Peyer's patch (tissue), 4 donors: ENCODE results near the gene MCMBP. TPM values are rescaled to one million over a fixed set of nuclear protein-coding genes. Genes with fewer than 3 reads are reported as not detected.

ENCODE experiments used
- DNase-seq, 3 donors: peaks; one replicate each; pipeline ENCODE4 v3.0.0-alpha.2; 2017 to 2019
- H3K27ac ChIP-seq, 4 donors: fragments of 200-600 bp; sonication (generic); one replicate each; pipeline ENCODE4 v1.5.1; 2016 to 2019
- H3K27me3 ChIP-seq, 2 donors: fragments of 200-600 bp; sonication (generic); one replicate each; pipeline ENCODE4 v1.5.1; 2019
- H3K36me3 ChIP-seq, 3 donors: fragments of 200-600 bp; sonication (generic); one replicate each; pipeline ENCODE4 v1.5.1; 2016 to 2019
- H3K4me1 ChIP-seq, 4 donors: fragments of 200-600 bp; sonication (generic); one replicate each; pipeline ENCODE4 v1.5.1; 2016 to 2019
- H3K4me3 ChIP-seq, 4 donors: fragments of 200-600 bp; sonication (generic); 1 replicate in 3 of 4; 2 replicates in 1 of 4; pipeline ENCODE4 v1.5.1; 2016 to 2019; ENCODE audit warnings: mild to moderate bottlenecking in 1 of 4
- H3K9me3 ChIP-seq, 4 donors: fragments of 200-600 bp; sonication (generic); one replicate each; pipeline ENCODE4 v1.5.1; 2016 to 2019; ENCODE audit warnings: mild to moderate bottlenecking in 1 of 4
- CTCF ChIP-seq, 6 experiments: fragments of 450-650 bp in 4 of 6; fragments of 200-600 bp in 2 of 6; sonication (generic) in 1 of 6; IDR thresholded peaks; one replicate each; pipeline ENCODE4 v1.5.1; 2017 to 2019; ENCODE audit warnings: antibody characterized with exemption in 6 of 6, mild to moderate bottlenecking in 3 of 6, moderate library complexity in 1 of 6
- POLR2A ChIP-seq, 2 donors: fragments of 450-650 bp; IDR thresholded peaks; one replicate each; pipeline ENCODE4 v1.5.1; 2017; ENCODE audit warnings: antibody characterized with exemption in 2 of 2, mild to moderate bottlenecking in 2 of 2, moderate library complexity in 2 of 2
- total RNA-seq, 4 donors: library from RNA; depleted of rRNA; stranded (reverse); fragments of >200 nt; gene quantifications; one replicate each; pipeline ENCODE4 v1.1.0, GENCODE V29; 2016

The MCMBP gene
- total RNA-seq, 4 donors from 2014 or later, result 24.4 to 38.8 (median 29.8) TPM

DNA sequence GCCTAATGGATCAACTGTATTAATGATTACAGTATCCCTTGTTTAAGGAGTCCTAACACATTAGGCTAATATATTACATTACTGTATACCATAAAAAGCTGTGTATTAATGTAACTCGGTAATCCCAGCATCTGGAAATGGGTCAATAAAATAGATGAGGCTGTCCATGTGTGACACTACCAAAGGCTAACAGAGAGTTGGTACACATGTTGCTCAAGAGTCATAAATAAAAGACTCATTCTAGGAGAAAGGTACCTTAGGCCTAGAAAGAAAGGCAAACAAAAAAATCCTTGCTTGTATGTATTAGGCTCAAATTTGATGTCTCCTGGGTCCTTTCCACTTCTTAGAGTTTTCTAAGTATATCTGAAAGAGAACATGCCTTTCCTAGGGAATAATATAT is 14.6 kb downstream of the MCMBP start:
- H3K4me3 ChIP-seq, result no peak overlapping the region
- H3K27ac ChIP-seq, result no peak overlapping the region
- no peaks in the 10 kb centered on the region for H3K27me3 ChIP-seq
- DNase-seq, result no peak
- peaks cover 0 to 35% (median 0%) of the 10 kb centered on the region in 3 donors for H3K36me3 ChIP-seq
- H3K4me1 ChIP-seq, result no peaks in the 10 kb centered on the region
- no peaks in the 10 kb centered on the region for H3K9me3 ChIP-seq
- no peak for TF ChIP-seq CTCF (IDR thresholded peaks at IDR 0.05)
- TF ChIP-seq POLR2A (IDR thresholded peaks at IDR 0.05), result no peak

DNA sequence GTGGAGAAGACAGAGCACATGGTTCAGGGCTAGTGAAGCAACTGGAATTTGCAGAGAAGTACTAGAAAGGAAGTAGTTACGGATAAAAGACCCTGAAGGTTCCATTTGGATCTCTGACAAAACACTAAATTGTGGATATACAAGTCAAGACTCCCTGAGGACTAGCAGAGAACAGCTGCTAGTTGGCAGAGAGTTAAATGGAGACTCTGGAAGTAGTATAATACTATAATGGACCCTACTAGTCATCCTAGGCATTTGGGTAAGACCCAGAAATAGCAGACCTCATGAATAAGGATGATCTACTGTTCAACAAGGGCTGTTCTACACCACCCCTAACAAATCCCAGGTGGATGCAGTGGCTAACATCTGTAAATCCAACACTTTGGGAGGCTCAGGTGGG is 19.1 kb downstream of the MCMBP start:
- Histone ChIP-seq H3K4me3 (no peak overlapping the region), H3K4me1 (no peaks in the 10 kb centered on the region), H3K36me3 (peaks cover 0 to 73% (median 0%) of the 10 kb centered on the region in 3 donors), H3K27ac (no peak overlapping the region), H3K27me3 (no peaks in the 10 kb centered on the region), H3K9me3 (no peaks in the 10 kb centered on the region)
- TF ChIP-seq POLR2A (IDR thresholded peaks at IDR 0.05) (no peak), CTCF (IDR thresholded peaks at IDR 0.05) (no peak)
- DNase-seq, result no peak

- no peak for TF ChIP-seq POLR2A (IDR thresholded peaks at IDR 0.05)
- TF ChIP-seq CTCF (IDR thresholded peaks at IDR 0.05), result no peak
- Histone ChIP-seq H3K27ac (no peak overlapping the region), H3K36me3 (peaks cover 0 to 70% (median 0%) of the 10 kb centered on the region in 3 donors), H3K4me1 (no peaks in the 10 kb centered on the region), H3K4me3 (no peak overlapping the region), H3K9me3 (no peaks in the 10 kb centered on the region), H3K27me3 (no peaks in the 10 kb centered on the region)
- DNase-seq, result no peak
Measured at GRCh38 chr10:119852822-119853221, 19.8 kb downstream of the MCMBP start.

DNA sequence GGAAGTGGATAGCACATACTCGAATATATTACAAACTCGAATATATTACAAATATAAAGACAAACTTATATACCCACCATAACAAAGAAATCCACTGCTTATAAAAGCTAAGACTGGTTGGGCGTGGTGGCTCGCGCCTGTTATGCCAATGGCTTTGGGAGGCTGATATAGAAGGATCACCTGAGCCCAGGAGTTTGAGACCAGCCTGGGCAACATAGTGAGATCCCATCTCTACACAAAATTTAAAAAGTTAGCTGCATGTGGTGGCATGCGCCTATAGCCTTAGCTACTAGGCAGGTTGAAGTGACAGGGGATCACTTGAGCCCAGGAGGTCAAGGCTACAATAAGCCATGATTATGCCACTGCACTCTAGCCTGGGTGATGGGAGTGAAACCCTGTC is 20.4 kb downstream of the MCMBP start:
- Histone ChIP-seq H3K36me3 (peaks cover 0 to 70% (median 0%) of the 10 kb centered on the region in 3 donors), H3K27me3 (no peaks in the 10 kb centered on the region), H3K27ac (no peak overlapping the region), H3K4me3 (no peak overlapping the region), H3K4me1 (no peaks in the 10 kb centered on the region), H3K9me3 (no peaks in the 10 kb centered on the region)
- no peak for DNase-seq
- TF ChIP-seq POLR2A (IDR thresholded peaks at IDR 0.05) (no peak), CTCF (IDR thresholded peaks at IDR 0.05) (no peak)

DNA sequence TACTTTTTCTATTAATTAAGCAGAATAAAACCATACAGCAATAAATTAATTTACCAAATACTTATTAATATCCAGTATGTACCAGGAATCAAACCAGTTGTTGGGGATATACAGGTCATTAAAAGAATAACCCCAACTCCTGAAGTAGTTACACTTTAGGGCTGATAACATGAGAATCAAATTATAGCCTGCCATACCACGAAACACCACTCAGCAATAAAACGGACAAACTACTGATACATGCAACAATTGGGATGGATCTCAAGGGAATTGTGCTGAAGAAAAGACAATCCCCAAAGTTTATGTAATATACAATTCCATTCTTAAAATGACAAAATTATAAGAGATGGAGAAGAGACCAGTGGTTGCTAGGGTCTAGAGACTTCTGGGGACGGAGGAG is 22.7 kb downstream of the MCMBP start:
- no peak for TF ChIP-seq POLR2A (IDR thresholded peaks at IDR 0.05)
- TF ChIP-seq CTCF (IDR thresholded peaks at IDR 0.05), result no peak
- Histone ChIP-seq H3K36me3 (peaks cover 0 to 78% (median 0%) of the 10 kb centered on the region in 3 donors), H3K9me3 (no peaks in the 10 kb centered on the region), H3K4me1 (no peaks in the 10 kb centered on the region), H3K27ac (no peak overlapping the region), H3K27me3 (no peaks in the 10 kb centered on the region), H3K4me3 (no peak overlapping the region)
- DNase-seq, result no peak
